ENCODE data around the gene ITCH.

DNA sequence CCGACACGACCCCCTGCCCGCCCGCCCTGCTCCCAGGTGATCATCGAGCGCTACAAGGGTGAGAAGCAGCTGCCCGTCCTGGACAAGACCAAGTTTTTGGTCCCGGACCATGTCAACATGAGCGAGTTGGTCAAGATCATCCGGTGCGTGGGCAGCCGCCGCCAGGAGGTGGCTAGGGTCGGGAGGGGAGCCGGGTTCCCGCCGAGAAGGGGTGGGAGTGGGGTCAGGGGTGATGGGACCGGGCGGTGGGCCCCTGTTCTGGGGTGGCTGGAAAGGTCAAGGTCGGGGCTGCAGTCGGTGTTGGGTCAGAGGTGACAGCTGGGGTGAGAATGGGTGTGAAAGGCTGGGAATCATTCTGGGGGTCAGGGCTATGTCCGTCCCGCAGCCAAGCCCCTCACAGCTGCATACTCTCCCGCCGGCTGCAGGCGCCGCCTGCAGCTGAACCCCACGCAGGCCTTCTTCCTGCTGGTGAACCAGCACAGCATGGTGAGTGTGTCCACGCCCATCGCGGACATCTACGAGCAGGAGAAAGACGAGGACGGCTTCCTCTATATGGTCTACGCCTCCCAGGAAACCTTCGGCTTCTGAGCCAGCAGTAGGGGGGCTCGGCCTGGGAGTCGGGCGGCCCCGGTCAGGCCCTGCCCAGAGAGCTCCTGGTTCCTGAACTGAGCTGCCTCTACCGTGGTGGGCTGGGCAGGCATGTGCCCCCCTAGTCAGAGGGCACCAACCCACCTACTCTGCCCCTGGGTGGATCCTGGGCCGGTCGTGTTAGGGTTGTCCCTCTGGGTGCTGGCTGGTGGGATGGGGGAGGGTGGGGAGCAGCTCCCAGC is 196.5 kb downstream of the ITCH start:
- TF ChIP-seq ARNT (IDR thresholded peaks at IDR 0.05) (no peak), SP1 (IDR thresholded peaks at IDR 0.05) (no peak), HDGF (IDR thresholded peaks at IDR 0.05; ENCODE audit: borderline replicate concordance) (no peak), BHLHE40 (IDR thresholded peaks at IDR 0.05; ENCODE audit: borderline replicate concordance) (no peak), ZNF384 (IDR thresholded peaks at IDR 0.05) (no peak), FOXM1 (IDR thresholded peaks at IDR 0.05; ENCODE audit: borderline replicate concordance) (no peak), ELF4 (IDR thresholded peaks at IDR 0.05) (no peak), FOXK2 (IDR thresholded peaks at IDR 0.05) (no peak), FOXA1 (IDR thresholded peaks at IDR 0.05) (no peak), L3MBTL2 (conservative IDR thresholded peaks at IDR 0.05) (no peak)
